Activated CD8-positive, alpha-beta T cell treated with anti-CD3 and anti-CD28 coated beads for 36 hours (primary cell): ENCODE measurements around the gene DEFB115. TPM values are rescaled to one million over a fixed set of nuclear protein-coding genes. Genes with fewer than 3 reads are reported as not detected.

Experiments
- ATAC-seq: fragments of 200-7000 bp; cut with Tn5 transposase; one replicate; pipeline ENCODE4 v1.10.0; 2021; ENCODE audit warnings: mild to moderate bottlenecking, moderate library complexity
- CTCF ChIA-PET: fragments of 350-600 bp; sonication (Branson Sonifier 250); formaldehyde crosslinking; loops from one replicate; lab custom pipeline; 2021; ENCODE audit warnings: antibody characterized with exemption; lab: Charles Lee
- POLR2A ChIA-PET: fragments of 350-600 bp; sonication (Branson Sonifier 250); formaldehyde crosslinking; loops from one replicate; lab custom pipeline; 2021; ENCODE audit warnings: antibody characterized with exemption; lab: Charles Lee
- DNase-seq: peaks from one replicate; pipeline ENCODE4 v3.0.0-alpha.2; 2020
- H3K27ac Mint-ChIP-seq: one replicate; pipeline ENCODE4 v1.8.0; 2021; ENCODE audit warnings: mild to moderate bottlenecking, mixed read lengths
- H3K27me3 Mint-ChIP-seq: one replicate; pipeline ENCODE4 v1.8.0; 2021; ENCODE audit warnings: mixed read lengths
- H3K36me3 Mint-ChIP-seq: one replicate; pipeline ENCODE4 v1.8.0; 2021; ENCODE audit warnings: low read depth, mixed read lengths
- H3K4me1 Mint-ChIP-seq: one replicate; pipeline ENCODE4 v1.8.0; 2021; ENCODE audit warnings: low read depth, mixed read lengths
- H3K4me3 Mint-ChIP-seq: one replicate; pipeline ENCODE4 v1.8.0; 2021; ENCODE audit warnings: mild to moderate bottlenecking, moderate library complexity, mixed read lengths
- H3K9me3 Mint-ChIP-seq: one replicate; pipeline ENCODE4 v1.8.0; 2021; ENCODE audit warnings: mixed read lengths
- CTCF ChIP-seq: fragments of 200-600 bp; IDR thresholded peaks from one replicate; pipeline ENCODE4 v1.8.0; 2022; ENCODE audit warnings: antibody characterized with exemption, mild to moderate bottlenecking
- intact Hi-C: fragments of 100-400 bp; cut with micrococcal nuclease; formaldehyde crosslinking; loops from one replicate; pipeline ENCODE4 v1.10.0; 2022
- total RNA-seq, 2 experiments: library from RNA; stranded (reverse); gene quantifications; one replicate each; pipeline ENCODE4 v1.2.3, GENCODE V29; 2021

DEFB115 gene
- not detected for total RNA-seq

DNA sequence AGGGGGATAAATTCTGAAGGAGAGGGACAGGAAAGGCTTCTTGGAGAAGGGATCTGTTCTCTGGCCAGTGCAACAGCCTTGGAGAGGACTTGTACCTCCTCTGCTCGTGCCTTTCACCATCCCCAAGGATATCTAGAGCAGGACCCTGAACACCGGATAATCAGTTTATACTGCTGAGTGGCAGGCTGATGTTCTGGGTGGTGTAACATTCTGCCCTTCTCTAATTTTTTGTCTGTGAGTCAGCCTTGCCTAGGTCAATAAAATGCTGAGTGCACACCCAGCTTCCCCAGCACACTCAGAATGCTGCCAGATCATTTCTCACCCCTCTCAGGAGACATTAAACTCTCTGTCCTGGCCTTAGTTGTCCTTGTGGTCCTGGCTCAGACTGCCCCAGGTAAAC, at the start of gene DEFB115:
DEFB115 (plus strand) TSS at position 301 of the 400 bp plus-strand sequence; CDS start at position 301, 0 bp downstream.
- POLR2A ChIA-PET: no interaction called here
- Mint-ChIP-seq H3K4me3 (no peak within 1 kb of the TSS), H3K27ac (no peak within 1 kb of the TSS), H3K27me3 (no peaks in the 10 kb centered on the region), H3K36me3 (no peaks in the 10 kb centered on the region), H3K9me3 (peaks cover 5% of the 10 kb centered on the region), H3K4me1 (no peaks in the 10 kb centered on the region)
- intact Hi-C loops: no loop called here
- ATAC-seq (no peak), DNase-seq (no peak)
- CTCF ChIA-PET: no interaction called here
- TF ChIP-seq CTCF: no peak

DNA sequence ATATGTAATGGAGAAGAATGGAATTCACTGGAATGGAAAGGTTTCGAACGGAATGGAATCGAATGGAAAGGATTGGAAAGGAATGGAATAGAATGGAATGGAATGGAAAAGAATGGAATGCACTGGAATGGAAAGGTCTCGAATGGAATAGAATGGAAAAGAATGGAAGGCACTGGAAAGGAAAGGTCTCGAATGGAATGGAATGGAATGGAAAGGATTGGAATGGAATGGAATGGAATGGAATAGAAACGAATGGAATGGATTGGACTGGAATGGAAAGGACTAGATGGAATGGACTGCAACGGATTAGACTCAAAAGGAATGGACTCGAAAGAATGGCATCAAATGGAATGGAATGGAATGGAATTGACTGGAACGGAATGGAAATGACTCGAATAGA, 20.5 kb upstream of the DEFB115 start:
- no peak for TF ChIP-seq CTCF
- H3K36me3 Mint-ChIP-seq: no peaks in the 10 kb centered on the region
- no peak overlapping the region for H3K4me3 Mint-ChIP-seq
- H3K27me3 Mint-ChIP-seq: no peaks in the 10 kb centered on the region
- H3K4me1 Mint-ChIP-seq: no peaks in the 10 kb centered on the region
- no peaks in the 10 kb centered on the region for H3K9me3 Mint-ChIP-seq
- DNase-seq (no peak), ATAC-seq (no peak)
- no peak overlapping the region for H3K27ac Mint-ChIP-seq
- ChIA-PET POLR2A (no interaction called here), CTCF (no interaction called here)
- intact Hi-C loops: no loop called here

GRCh38 chr20:31237763-31238162, 19.7 kb upstream of the DEFB115 start:
- Mint-ChIP-seq H3K27me3 (no peaks in the 10 kb centered on the region), H3K4me3 (no peak overlapping the region), H3K36me3 (no peaks in the 10 kb centered on the region), H3K4me1 (no peaks in the 10 kb centered on the region), H3K27ac (no peak overlapping the region), H3K9me3 (no peaks in the 10 kb centered on the region)
- DNase-seq (no peak), ATAC-seq (no peak)
- ChIA-PET POLR2A (no interaction called here), CTCF (no interaction called here)
- intact Hi-C loops: no loop called here
- no peak for TF ChIP-seq CTCF

DNA sequence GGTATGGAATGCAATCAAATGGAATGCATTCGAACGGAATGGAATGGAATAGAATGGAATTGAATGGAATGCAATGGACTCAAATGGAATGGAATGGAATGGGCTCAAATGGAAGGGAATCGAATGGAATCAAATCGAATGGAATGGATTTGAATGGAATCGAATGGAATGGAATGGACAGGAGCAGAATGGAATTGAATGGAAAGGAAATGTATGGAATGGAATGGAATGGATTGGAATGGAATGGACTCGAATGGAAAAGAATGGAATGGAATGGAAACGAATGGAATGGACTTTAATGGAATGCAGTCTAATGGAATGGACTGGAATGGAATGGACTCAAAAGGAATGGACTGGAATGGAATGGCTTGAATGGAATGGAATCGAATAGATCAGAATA, 18.3 kb upstream of the DEFB115 start:
- Mint-ChIP-seq H3K4me3 (no peak overlapping the region), H3K36me3 (no peaks in the 10 kb centered on the region), H3K4me1 (no peaks in the 10 kb centered on the region), H3K27ac (no peak overlapping the region), H3K27me3 (no peaks in the 10 kb centered on the region), H3K9me3 (no peaks in the 10 kb centered on the region)
- POLR2A ChIA-PET: no interaction called here
- CTCF ChIA-PET: no interaction called here
- TF ChIP-seq CTCF: no peak
- ATAC-seq: no peak
- intact Hi-C loops: no loop called here
- no peak for DNase-seq

- no peak for TF ChIP-seq CTCF
- Mint-ChIP-seq H3K27me3 (no peaks in the 10 kb centered on the region), H3K36me3 (no peaks in the 10 kb centered on the region), H3K9me3 (peaks cover 5% of the 10 kb centered on the region), H3K4me3 (no peak overlapping the region), H3K4me1 (no peaks in the 10 kb centered on the region), H3K27ac (no peak overlapping the region)
- DNase-seq: no peak
- POLR2A ChIA-PET: no interaction called here
- CTCF ChIA-PET: no interaction called here
- ATAC-seq: no peak
- intact Hi-C loops: no loop called here
Measured at GRCh38 chr20:31256959-31257358, 505 bp upstream of the DEFB115 start.
